ENCODE data around the gene CTNND1. TPM values are rescaled to one million over a fixed set of nuclear protein-coding genes. Genes with fewer than 3 reads are reported as not detected.

CTNND1 gene
- total RNA-seq, 4 donors from 2014 or later, result 87.6 to 123 (median 93.8) TPM

DNA sequence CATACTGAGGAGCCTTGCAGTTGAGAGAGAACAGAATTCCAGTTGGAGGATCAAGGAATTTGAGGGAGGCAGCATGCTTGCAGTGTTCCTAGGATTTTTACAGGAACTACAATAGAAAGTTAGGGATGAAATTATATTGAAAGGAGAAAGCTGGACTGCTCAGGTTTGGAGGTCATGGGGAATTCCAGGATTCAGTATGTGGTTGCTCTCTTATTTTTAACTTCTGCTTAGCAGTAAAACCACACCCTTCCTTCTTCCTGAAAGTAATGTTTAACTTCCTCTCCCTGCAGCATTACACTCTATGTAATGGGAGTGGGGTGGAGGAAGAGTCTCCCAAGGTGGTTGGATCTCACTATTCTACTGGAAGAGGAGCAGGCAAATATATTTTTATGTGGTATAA, 31.3 kb downstream of the CTNND1 start:
- no peaks in the 10 kb centered on the region for H3K27me3 ChIP-seq
- TF ChIP-seq POLR2A (IDR thresholded peaks at IDR 0.05), result no peak
- TF ChIP-seq, protein P1, sequence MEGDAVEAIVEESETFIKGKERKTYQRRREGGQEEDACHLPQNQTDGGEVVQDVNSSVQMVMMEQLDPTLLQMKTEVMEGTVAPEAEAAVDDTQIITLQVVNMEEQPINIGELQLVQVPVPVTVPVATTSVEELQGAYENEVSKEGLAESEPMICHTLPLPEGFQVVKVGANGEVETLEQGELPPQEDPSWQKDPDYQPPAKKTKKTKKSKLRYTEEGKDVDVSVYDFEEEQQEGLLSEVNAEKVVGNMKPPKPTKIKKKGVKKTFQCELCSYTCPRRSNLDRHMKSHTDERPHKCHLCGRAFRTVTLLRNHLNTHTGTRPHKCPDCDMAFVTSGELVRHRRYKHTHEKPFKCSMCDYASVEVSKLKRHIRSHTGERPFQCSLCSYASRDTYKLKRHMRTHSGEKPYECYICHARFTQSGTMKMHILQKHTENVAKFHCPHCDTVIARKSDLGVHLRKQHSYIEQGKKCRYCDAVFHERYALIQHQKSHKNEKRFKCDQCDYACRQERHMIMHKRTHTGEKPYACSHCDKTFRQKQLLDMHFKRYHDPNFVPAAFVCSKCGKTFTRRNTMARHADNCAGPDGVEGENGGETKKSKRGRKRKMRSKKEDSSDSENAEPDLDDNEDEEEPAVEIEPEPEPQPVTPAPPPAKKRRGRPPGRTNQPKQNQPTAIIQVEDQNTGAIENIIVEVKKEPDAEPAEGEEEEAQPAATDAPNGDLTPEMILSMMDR (IDR thresholded peaks at IDR 0.05), result no peak
- TF ChIP-seq POLR2AphosphoS5 (IDR thresholded peaks at IDR 0.05), result no peak
- no peak for TF ChIP-seq EP300 (IDR thresholded peaks at IDR 0.05)
- H3K4me1 ChIP-seq, result peaks cover 2 to 80% (median 22%) of the 10 kb centered on the region in 3 donors
- no peaks in the 10 kb centered on the region for H3K9me3 ChIP-seq
- ATAC-seq, result peak; percentile 50
- peaks cover 4 to 45% of the 10 kb centered on the region in 2 donors for H3K36me3 ChIP-seq
- peak overlapping the region in 3 of 4 donors; percentile 44 to 60 (median 57) for H3K27ac ChIP-seq
- no peak overlapping the region for H3K4me3 ChIP-seq

DNA sequence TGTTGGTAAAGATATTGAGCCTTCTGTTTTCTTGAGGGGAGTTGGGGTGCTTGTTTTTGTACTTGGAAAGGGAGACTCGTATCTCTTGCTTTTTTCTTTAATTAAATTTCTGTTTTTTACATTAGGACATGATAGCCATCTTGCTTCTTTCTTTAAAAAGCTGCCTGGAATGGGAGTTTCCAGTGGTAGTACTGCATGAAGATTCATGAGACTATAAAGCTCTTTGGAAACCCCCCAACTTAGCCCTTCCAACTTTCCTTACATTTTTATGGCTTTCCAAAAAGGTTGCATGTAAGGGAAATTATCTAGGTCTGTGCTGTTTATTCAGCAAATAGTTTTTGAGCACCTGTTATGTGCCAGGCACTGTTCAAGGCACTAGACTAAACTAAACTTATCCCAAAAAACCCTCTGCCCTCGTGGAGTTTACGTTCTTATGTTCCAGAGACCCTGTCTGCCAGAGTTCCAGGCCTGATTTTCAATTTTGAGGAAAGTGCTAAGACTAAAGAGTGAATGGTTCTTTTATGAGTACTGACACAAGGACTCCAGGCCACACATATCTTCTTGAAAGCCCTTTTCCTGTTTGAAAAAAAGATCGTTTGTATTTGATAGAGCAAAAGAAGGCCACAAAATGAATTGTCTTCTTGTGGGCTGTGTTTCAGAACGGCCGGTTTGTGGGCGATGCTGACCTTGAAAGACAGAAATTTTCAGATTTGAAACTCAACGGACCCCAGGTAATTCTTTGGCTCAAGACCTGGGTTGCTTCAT, 31.9 kb downstream of the CTNND1 start:
- Histone ChIP-seq H3K27me3 (no peaks in the 10 kb centered on the region), H3K4me1 (peaks cover 0 to 80% (median 17%) of the 10 kb centered on the region in 3 donors), H3K27ac (peak overlapping the region in 3 of 4 donors; percentile 44 to 60 (median 57)), H3K9me3 (no peaks in the 10 kb centered on the region), H3K4me3 (no peak overlapping the region), H3K36me3 (peaks cover 4 to 52% of the 10 kb centered on the region in 2 donors)
- TF ChIP-seq, protein P1 (IDR thresholded peaks at IDR 0.05), result no peak
- TF ChIP-seq POLR2AphosphoS5 (IDR thresholded peaks at IDR 0.05) (no peak), EP300 (IDR thresholded peaks at IDR 0.05) (no peak), POLR2A (IDR thresholded peaks at IDR 0.05) (no peak)
- no peak for ATAC-seq
- 43 to 53% methylated on average over 7 to 8 of the region's 8 CpGs for WGBS, 2 donors (ENCODE audit: low coverage in 1 of 2)

DNA sequence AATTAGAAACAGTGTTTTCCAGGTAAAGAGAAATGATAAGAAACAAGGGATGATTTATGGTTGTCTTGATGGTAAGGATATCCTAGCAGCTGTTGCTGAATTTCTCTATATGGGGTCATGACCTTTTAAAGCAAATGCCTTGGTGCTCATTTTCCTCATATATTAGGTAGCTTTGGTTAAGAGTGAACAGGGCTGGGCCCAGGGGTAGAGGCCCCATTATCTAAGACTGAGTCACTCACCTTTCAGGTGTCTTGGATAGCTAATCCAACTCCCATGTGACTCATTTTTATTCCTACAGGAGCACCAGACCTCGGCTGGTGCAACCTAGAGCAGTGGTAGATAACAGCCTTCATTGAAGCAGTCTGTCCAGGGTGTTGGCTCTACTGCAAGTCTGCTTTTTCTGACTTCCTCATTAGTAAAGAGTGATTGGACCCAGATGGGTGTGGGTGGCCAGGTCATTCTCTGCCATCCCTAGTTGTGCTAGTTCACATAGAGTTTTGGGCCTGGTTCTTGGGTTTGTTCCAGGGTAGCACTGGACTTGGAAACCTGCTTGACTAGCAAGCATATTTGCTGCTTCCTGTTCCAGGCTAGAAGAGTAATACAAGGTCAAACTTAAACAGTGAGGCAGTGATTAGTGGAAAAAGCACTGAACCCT, 37.4 kb downstream of the CTNND1 start:
- Histone ChIP-seq H3K9me3 (no peaks in the 10 kb centered on the region), H3K27ac (peak overlapping the region; percentile 3 to 73 (median 64)), H3K27me3 (no peaks in the 10 kb centered on the region), H3K36me3 (peaks cover 7 to 70% of the 10 kb centered on the region in 2 donors), H3K4me3 (no peak overlapping the region), H3K4me1 (peaks cover 9 to 66% (median 16%) of the 10 kb centered on the region in 3 donors)
- peak; percentile 50 for TF ChIP-seq POLR2AphosphoS5 (IDR thresholded peaks at IDR 0.05)
- TF ChIP-seq, protein P1 (IDR thresholded peaks at IDR 0.05), result no peak
- 11% methylated on average over 1 of the region's 1 CpG; no CpG with 5 or more reads in 1 of the 2 donors for whole genome bisulfite sequencing, 2 donors (ENCODE audit: low coverage in 1 of 2)
- ATAC-seq, result peak; percentile 56

DNA sequence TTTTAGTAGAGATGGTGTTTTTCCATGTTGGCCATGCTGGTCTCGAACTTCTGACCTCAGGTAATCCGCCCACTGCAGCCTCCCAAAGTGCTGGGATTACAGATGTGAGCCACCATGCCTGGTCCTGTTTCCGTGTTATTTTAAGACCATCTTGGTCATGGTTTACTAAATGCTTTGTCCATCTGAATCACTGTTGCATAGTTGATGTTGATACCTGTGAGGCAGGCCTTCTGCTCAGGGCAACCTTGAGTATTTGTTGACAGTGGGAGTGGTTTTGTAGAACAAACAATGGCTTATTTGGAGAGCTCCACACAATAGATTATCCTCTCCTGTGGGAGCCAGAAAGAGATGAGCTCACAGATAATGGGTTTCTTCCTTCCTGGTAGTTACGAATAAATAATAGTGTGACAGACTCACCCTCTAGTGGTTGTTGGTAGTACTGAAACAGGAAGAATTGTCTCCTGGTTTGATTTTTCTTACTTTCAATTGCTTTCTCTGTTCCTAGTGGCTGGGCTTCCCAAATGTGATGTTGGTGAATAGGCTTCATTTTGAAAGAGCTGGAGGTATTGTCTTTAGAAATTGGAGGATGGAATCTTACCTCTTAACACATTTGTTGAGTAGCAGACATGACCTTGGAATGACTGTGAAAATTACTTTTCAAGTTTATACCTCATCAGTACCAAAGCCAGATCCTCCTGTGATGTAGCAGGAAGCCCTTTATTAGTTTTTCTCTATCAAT, 39.0 kb downstream of the CTNND1 start:
- no peak overlapping the region for H3K4me3 ChIP-seq
- H3K27me3 ChIP-seq, result no peaks in the 10 kb centered on the region
- peak overlapping the region; percentile 62 to 74 (median 68) for H3K27ac ChIP-seq
- no peaks in the 10 kb centered on the region for H3K9me3 ChIP-seq
- peak; percentile 58 for ATAC-seq
- H3K36me3 ChIP-seq, result peaks cover 7 to 73% of the 10 kb centered on the region in 2 donors
- peaks cover 9 to 52% (median 16%) of the 10 kb centered on the region in 3 donors for H3K4me1 ChIP-seq
- TF ChIP-seq, protein P1 (IDR thresholded peaks at IDR 0.05), result peak; percentile 85 to 97 (median 91)
- TF ChIP-seq POLR2AphosphoS5 (IDR thresholded peaks at IDR 0.05), result peak; percentile 43
- TF ChIP-seq EP300 (IDR thresholded peaks at IDR 0.05), result no peak
- no peak for TF ChIP-seq POLR2A (IDR thresholded peaks at IDR 0.05)
- WGBS, 2 donors (ENCODE audit: low coverage in 1 of 2), result 0 to 42% methylated on average over 1 to 4 of the region's 4 CpGs

All from gastroesophageal sphincter (tissue), 4 donors.